GM18505 (cell line): Measurements from ENCODE around the gene CALHM3.

Experiments used
- ATAC-seq: cut with Tn5 transposase; IDR thresholded peaks from one replicate; pipeline ENCODE4 v1.9.1; 2021; ENCODE audit not compliant: unreplicated experiment
- POLR2A ChIP-seq: IDR thresholded peaks from 4 replicates; pipeline ENCODE4 v1.6.1; 2011; ENCODE audit warnings: borderline replicate concordance; ENCODE audit not compliant: insufficient read depth, insufficient read length; ENCODE audit errors: extremely low read depth

Gene CALHM3

DNA sequence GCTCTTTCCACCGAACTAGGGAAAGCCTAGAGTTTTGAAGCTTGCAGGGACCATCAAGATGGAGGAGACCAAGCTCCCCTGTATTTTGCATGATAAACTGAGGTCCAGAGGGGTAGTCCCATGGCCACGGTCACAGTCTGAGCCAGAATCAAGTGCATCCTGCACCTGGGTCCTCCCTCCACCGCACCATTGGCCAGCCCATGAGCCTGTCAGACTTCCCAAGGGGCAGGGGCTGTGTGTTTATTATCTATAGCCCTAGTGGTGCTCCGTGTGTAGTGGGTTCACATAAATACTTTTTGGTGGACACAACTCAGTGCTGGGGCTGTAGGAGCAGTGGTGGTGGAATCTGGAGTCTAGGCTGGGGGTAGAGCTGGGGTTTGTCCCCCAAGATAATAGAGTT is 3.6 kb downstream of the CALHM3 start:
- no peak for ATAC-seq
- TF ChIP-seq POLR2A, result no peak

DNA sequence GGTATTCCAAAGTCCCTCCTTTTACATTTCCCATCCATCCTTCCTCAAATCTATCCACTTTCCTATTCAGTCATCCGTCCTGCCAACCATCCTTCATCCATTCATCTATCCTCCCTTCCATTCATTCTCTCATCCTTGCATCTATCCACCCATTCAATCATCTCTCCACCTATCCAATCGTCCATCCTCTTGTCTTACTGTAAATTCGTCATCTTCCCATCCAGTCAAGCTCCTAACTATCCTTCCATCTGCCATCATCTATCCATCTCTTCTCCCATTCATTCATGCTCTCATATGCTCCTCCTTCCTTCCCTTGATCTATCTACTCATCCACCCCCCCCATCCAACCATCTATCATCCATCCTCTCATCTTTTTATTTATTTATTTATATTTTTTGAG is 5.0 kb downstream of the CALHM3 start:
- no peak for ATAC-seq
- no peak for TF ChIP-seq POLR2A

GRCh38 chr10:103473261-103473671 is 5.8 kb downstream of the CALHM3 start:
- TF ChIP-seq POLR2A, result no peak
- ATAC-seq, result no peak

- peak; percentile 64 for TF ChIP-seq POLR2A
- no peak for ATAC-seq
Measured at GRCh38 chr10:103472005-103472404, 7.0 kb downstream of the CALHM3 start.

- peak; percentile 65 for ATAC-seq
- peak; percentile 73 for TF ChIP-seq POLR2A
Measured at GRCh38 chr10:103470761-103471653, 8.0 kb downstream of the CALHM3 start.

- no peak for TF ChIP-seq POLR2A
- no peak for ATAC-seq
Measured at GRCh38 chr10:103469201-103469600, 9.8 kb downstream of the CALHM3 start.

GRCh38 chr10:103467406-103467805 is 11.6 kb downstream of the CALHM3 start:
- peak; percentile 39 for TF ChIP-seq POLR2A
- no peak for ATAC-seq

DNA sequence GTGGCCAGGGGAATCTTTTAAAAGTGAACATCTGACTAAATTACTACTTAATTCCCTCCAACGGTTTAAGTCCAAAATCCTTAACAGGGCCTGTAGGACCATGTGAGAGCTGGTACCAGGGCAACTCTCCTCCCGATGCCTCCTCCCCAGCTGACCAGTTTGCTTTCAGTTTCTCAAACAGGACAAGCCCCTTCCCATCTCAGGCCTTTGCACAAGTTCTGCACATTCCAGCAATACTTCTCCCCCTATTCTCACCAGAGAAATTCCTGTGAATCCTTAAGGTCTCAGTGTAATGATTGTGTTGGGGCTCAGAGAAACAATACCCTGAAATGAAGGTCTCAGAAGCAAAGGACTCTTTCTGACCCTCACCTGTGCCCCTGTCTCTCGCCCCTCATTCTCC is 12.3 kb downstream of the CALHM3 start:
- ATAC-seq, result no peak
- no peak for TF ChIP-seq POLR2A

- no peak for TF ChIP-seq POLR2A
- no peak for ATAC-seq
Measured at GRCh38 chr10:103465411-103466179, 13.4 kb downstream of the CALHM3 start.

DNA sequence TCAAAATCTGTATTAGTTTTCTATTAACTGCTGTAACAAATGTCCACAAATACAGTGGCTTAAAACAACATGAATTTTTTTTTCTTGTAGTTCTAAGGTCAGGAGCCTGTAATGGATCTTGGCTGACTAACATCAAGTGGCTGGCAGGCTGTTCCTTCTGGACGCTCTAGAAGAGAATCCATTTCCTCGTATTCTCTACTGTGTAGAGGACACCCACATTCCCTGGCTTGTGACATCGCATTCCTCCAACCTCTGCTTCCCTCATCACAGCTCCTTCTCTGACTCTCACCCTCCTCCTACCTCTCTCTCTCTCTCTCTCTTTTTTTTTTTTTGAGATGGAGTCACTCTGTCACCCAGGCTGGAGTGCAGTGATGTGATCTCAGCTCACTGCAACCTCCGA is 15.5 kb downstream of the CALHM3 start:
- ATAC-seq, result no peak
- TF ChIP-seq POLR2A, result no peak

- ATAC-seq, result no peak
- TF ChIP-seq POLR2A, result no peak
Measured at GRCh38 chr10:103459615-103460014, 19.4 kb downstream of the CALHM3 start.

GRCh38 chr10:103458720-103459119 is 20.3 kb downstream of the CALHM3 start, which contains the start of gene CALHM1:
Gene CALHM1 (minus strand): TSS chr10:103458900. CDS start chr10:103458751, 149 bp downstream.
- peak; percentile 85 for ATAC-seq
- TF ChIP-seq POLR2A, result no peak

DNA sequence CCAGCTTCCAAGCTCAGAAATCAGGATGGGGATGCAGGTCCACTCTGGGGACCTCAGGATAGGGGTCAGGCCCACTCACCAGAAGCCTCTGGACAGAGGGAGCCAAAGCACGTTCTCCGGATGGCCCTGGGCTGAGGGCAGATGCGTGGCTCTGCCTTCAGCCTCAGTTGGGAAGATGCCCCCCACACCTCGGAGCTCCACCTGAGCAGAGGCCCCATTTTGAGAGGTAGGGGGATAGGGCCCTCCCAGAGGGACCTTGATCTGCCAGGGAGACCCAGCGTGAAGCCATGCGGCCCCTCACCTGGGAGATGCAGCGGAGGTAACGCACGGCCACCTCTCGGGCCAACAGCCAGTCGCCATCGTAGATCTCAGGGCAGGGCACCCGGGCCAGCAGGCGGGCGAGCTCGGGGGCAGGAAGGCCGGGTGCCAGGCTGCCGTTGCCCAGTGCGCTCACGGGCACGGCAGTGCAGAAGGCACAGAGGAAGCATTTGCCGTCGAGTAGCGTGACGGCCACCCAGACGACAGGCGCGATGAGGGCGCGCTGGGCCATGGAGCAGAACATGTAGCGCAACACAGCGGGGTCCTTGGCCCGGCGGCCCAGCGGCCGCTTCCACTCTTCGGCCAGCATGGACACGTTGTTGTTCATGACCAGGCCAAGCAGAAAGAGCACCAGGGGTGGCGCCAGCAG is 21.0 kb downstream of the CALHM3 start:
- no peak for ATAC-seq
- no peak for TF ChIP-seq POLR2A

DNA sequence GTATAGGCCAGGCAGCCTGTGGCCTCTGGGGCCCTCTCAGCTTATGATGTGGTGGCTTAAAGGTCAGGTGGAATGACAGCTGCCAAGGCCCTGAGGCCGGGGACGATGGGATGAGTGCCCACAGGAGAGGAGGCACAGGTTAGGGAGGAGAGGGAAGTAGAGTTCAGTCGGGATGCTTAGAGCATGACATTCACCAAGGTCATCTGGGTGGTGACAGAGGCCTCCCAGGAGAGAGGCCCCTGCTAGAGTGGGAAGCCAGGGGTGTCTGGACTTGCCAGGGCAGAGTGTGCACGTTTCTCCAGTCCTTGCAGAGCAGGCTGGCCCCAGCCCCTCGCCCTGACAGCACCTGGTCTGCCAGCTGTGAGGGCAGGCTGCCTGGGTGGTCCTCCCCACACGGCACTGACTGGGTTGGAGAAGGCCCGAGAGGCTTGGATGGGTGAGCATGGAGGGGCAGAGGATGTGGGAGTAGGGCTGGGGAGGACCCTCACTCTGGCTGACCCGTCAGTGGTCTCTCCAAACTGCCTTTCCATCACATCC is 21.8 kb downstream of the CALHM3 start:
- no peak for TF ChIP-seq POLR2A
- no peak for ATAC-seq
